Vagina (tissue), 2 donors: ENCODE data around the gene HOXB6. TPM values are rescaled to one million over a fixed set of nuclear protein-coding genes. Genes with fewer than 3 reads are reported as not detected.

ENCODE experiments used
- DNase-seq, 2 donors: peaks; one replicate each; pipeline ENCODE4 v3.0.0-alpha.2; 2017; ENCODE audit errors: extremely low spot score in 2 of 2
- H3K27ac ChIP-seq: fragments of 200-600 bp; sonication (generic); one replicate; pipeline ENCODE4 v1.5.1; 2019
- H3K27me3 ChIP-seq: fragments of 200-600 bp; sonication (generic); one replicate; pipeline ENCODE4 v1.5.1; 2019
- H3K36me3 ChIP-seq, 2 donors: fragments of 200-600 bp; sonication (generic); one replicate each; pipeline ENCODE4 v1.5.1; 2017 to 2019
- H3K4me1 ChIP-seq: fragments of 200-600 bp; sonication (generic); one replicate; pipeline ENCODE4 v1.5.1; 2019
- H3K4me3 ChIP-seq, 2 donors: fragments of 200-600 bp; sonication (generic); 1 replicate in 1 of 2; 2 replicates in 1 of 2; pipeline ENCODE4 v1.5.1; 2016 to 2019
- H3K9me3 ChIP-seq: fragments of 200-600 bp; sonication (generic); one replicate; pipeline ENCODE4 v1.5.1; 2019
- CTCF ChIP-seq, 3 experiments: fragments of 450-650 bp in 2 of 3; fragments of 200-600 bp in 1 of 3; sonication (generic) in 1 of 3; IDR thresholded peaks; one replicate each; pipeline ENCODE4 v1.5.1; 2017 to 2019; ENCODE audit warnings: antibody characterized with exemption in 3 of 3, mild to moderate bottlenecking in 2 of 3, moderate library complexity in 2 of 3
- POLR2A ChIP-seq, 2 donors: fragments of 450-650 bp; IDR thresholded peaks; one replicate each; pipeline ENCODE4 v1.6.1; 2017; ENCODE audit warnings: antibody characterized with exemption in 2 of 2, mild to moderate bottlenecking in 2 of 2, moderate library complexity in 2 of 2
- POLR2AphosphoS5 ChIP-seq, 2 donors: sonication (generic); formaldehyde crosslinking; IDR thresholded peaks; one replicate each; pipeline ENCODE4 v1.9.0; 2017; ENCODE audit warnings: antibody characterized with exemption in 2 of 2, mild to moderate bottlenecking in 2 of 2, low read depth in 1 of 2; ENCODE audit not compliant: insufficient read depth in 1 of 2
- intact Hi-C: fragments of 100-400 bp; cut with DNase I; formaldehyde crosslinking; loops from one replicate; pipeline ENCODE4 v1.15.1; 2023
- total RNA-seq: library from RNA; depleted of rRNA; stranded (reverse); fragments of >200 nt; gene quantifications from one replicate; pipeline ENCODE4 v1.2.3, GENCODE V29; 2016

HOXB6 gene
- total RNA-seq, 1 donor from 2014 or later, result 1.2 TPM

DNA sequence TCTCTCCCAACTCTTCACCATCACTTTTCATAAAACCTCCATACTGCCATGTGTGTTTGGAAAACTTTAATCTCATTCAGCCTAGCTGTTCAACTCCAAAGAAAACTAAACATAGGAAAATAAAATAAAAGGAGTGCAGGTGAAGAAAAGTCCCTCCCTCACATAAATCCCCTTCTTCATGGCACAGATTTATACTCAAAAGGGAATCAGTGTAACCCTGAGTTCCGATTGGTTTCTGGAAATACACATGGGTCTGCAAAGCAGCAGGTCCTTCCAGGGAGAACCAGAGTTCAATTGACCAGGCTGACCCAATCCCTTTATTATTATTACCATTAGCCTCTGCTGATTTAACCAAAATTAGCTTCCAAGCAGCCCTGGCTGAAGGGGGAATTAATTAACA lies 51.0 kb downstream of the HOXB6 start:
- H3K27me3 ChIP-seq, result no peaks in the 10 kb centered on the region
- intact Hi-C loops, result no loop called here
- H3K9me3 ChIP-seq, result no peaks in the 10 kb centered on the region
- no peaks in the 10 kb centered on the region for H3K36me3 ChIP-seq
- no peak for DNase-seq
- H3K4me3 ChIP-seq, result no peak overlapping the region
- H3K27ac ChIP-seq, result no peak overlapping the region
- TF ChIP-seq POLR2A (IDR thresholded peaks at IDR 0.05), result no peak
- no peak for TF ChIP-seq CTCF (IDR thresholded peaks at IDR 0.05)
- no peak for TF ChIP-seq POLR2AphosphoS5 (IDR thresholded peaks at IDR 0.05; ENCODE audit: insufficient read depth in 1 of 2, low read depth in 1 of 2)
- H3K4me1 ChIP-seq, result peaks cover 22% of the 10 kb centered on the region

GRCh38 chr17:48553190-48553547 lies 51.6 kb downstream of the HOXB6 start:
- intact Hi-C loops, result no loop called here
- no peak overlapping the region for H3K4me3 ChIP-seq

GRCh38 chr17:48552466-48553189 lies 52.2 kb downstream of the HOXB6 start:
- no peaks in the 10 kb centered on the region for H3K36me3 ChIP-seq
- intact Hi-C loops, result no loop called here
- H3K27me3 ChIP-seq, result no peaks in the 10 kb centered on the region
- TF ChIP-seq POLR2AphosphoS5 (IDR thresholded peaks at IDR 0.05; ENCODE audit: insufficient read depth in 1 of 2, low read depth in 1 of 2) (no peak), POLR2A (IDR thresholded peaks at IDR 0.05) (no peak), CTCF (IDR thresholded peaks at IDR 0.05) (no peak)
- H3K4me1 ChIP-seq, result peaks cover 25% of the 10 kb centered on the region
- H3K27ac ChIP-seq, result no peak overlapping the region
- H3K9me3 ChIP-seq, result no peaks in the 10 kb centered on the region
- DNase-seq, result no peak
- H3K4me3 ChIP-seq, result no peak overlapping the region

More at GRCh38 chr17:48553190-48553547, 51.6 kb downstream of the HOXB6 start:
- Histone ChIP-seq H3K9me3 (no peaks in the 10 kb centered on the region), H3K4me1 (peaks cover 22% of the 10 kb centered on the region), H3K27me3 (no peaks in the 10 kb centered on the region), H3K27ac (no peak overlapping the region), H3K36me3 (no peaks in the 10 kb centered on the region)
- TF ChIP-seq POLR2A (IDR thresholded peaks at IDR 0.05) (no peak), CTCF (IDR thresholded peaks at IDR 0.05) (no peak), POLR2AphosphoS5 (IDR thresholded peaks at IDR 0.05; ENCODE audit: insufficient read depth in 1 of 2, low read depth in 1 of 2) (no peak)
- DNase-seq, result no peak

DNA sequence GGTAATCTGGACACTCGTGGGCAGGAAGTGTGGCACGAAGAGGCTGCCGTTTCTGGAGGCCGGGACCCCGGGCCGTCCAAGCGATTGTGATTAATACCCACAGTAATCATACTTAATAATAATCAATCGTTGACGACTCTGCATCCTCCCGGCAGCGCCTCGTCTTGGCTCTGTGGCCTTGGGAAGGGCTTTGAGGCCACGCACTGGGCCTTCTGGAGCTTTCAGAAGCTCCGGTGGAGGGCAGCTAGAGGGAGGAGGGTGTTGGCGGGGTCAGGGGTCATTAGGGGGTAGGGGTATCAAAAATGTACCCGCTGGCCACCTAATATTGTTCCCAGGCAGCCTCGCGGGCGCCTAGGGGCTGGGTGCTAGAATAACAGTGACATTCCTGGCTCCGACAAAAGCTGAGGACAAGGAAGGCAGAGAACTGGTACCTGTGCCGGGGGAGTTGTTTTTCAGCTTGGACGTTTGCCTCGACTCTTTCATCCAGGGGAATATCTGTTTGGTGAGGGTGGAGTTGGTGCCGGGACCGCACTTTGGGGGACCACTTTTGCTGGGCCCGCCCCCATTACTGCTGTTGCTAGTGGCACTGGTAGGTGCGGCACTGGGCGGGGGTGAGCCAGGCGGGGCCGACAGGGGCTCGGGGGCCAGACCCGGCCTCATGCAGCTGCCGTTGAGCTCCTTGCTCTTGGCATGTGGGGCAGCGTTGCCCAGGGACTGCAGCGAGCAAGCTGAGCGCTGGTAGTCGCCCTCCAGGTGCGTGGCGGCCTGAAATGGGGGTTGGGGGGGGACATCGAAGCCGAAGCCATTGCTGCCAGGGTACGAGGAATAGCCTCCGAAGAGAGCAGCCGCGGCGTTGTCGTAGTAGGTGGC lies 53.0 kb downstream of the HOXB6 start:
- no peak overlapping the region for H3K27ac ChIP-seq
- no peak for TF ChIP-seq POLR2AphosphoS5 (IDR thresholded peaks at IDR 0.05; ENCODE audit: insufficient read depth in 1 of 2, low read depth in 1 of 2)
- no peak for TF ChIP-seq CTCF (IDR thresholded peaks at IDR 0.05)
- TF ChIP-seq POLR2A (IDR thresholded peaks at IDR 0.05), result no peak
- intact Hi-C loops, result no loop called here
- H3K9me3 ChIP-seq, result no peaks in the 10 kb centered on the region
- DNase-seq, result no peak
- no peaks in the 10 kb centered on the region for H3K36me3 ChIP-seq
- H3K27me3 ChIP-seq, result no peaks in the 10 kb centered on the region
- H3K4me3 ChIP-seq, result no peak overlapping the region
- H3K4me1 ChIP-seq, result peaks cover 32% of the 10 kb centered on the region

DNA sequence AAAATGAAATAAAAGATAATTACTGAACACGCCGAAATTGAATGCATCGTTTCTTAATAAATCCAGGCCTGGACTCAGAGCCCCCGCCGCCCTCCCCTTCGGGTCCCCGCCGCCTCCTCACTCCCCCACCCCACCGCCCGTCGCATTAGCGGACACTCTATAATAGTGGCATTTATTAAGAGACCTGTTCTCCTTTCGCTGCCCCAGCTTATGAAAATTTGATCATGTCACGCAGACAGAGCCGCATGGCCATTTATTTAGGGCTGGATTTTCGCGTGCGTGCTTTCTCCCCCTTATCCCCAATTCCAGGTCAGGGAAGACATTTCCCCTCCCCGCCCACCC lies 53.6 kb downstream of the HOXB6 start:
- no peak overlapping the region for H3K4me3 ChIP-seq
- no peaks in the 10 kb centered on the region for H3K9me3 ChIP-seq
- no peaks in the 10 kb centered on the region for H3K36me3 ChIP-seq
- intact Hi-C loops, result no loop called here
- H3K27me3 ChIP-seq, result no peaks in the 10 kb centered on the region
- DNase-seq, result no peak
- H3K4me1 ChIP-seq, result peaks cover 34% of the 10 kb centered on the region
- no peak overlapping the region for H3K27ac ChIP-seq
- no peak for TF ChIP-seq POLR2A (IDR thresholded peaks at IDR 0.05)
